HCT116 (cell line): ENCODE data around the gene PI4KA. TPM values are rescaled to one million over a fixed set of nuclear protein-coding genes. Genes with fewer than 3 reads are reported as not detected.

Experiments
- ATAC-seq: fragments of 200-7000 bp; cut with Tn5 transposase; 2 replicates; pipeline ENCODE4 v1.9.1; 2020; ENCODE audit warnings: mild to moderate bottlenecking, moderate library complexity
- BruUV-seq: library from RNA; stranded (reverse); fragments of 400-500 nt; replicated peaks from 2 replicates; lab custom pipeline; 2021; lab: Mats Ljungman, UMichigan
- CTCF ChIA-PET: fragments of 300-600 bp; sonication (Branson Sonifier 250); formaldehyde crosslinking; loops from one replicate; lab custom pipeline; 2021; ENCODE audit warnings: antibody characterized with exemption; lab: Charles Lee
- POLR2A ChIA-PET: fragments of 300-600, 350-600 bp; sonication (Branson Sonifier 250); formaldehyde crosslinking; loops from one replicate; lab custom pipeline; 2021; ENCODE audit warnings: antibody characterized with exemption; lab: Charles Lee
- RAD21 ChIA-PET, 2 experiments: fragments of 300-600 bp; sonication (Branson Sonifier 250); formaldehyde crosslinking; loops; one replicate each; lab custom pipeline; 2023; ENCODE audit warnings: low total read pairs in 2 of 2; ENCODE audit not compliant: uncharacterized antibody in 2 of 2, unreplicated experiment in 2 of 2, low non-redundant PET in 1 of 2; lab: Charles Lee
- DNase-seq: peaks from one replicate; pipeline ENCODE4 v3.0.0-alpha.2; 2010; ENCODE audit warnings: low read depth, low spot score
- H2AFZ ChIP-seq: fragments of 200-600 bp; shearing (Covaris generic), sonication (generic); 2 replicates; pipeline ENCODE4 v1.6.1; 2017; ENCODE audit warnings: low read depth, mixed run types, mixed read lengths, antibody characterized with exemption, low read length; ENCODE audit not compliant: poor library complexity, severe bottlenecking
- H3K27ac ChIP-seq: 2 replicates; pipeline ENCODE4 v1.5.1; 2012; ENCODE audit warnings: low read depth, low read length
- H3K27me3 ChIP-seq: fragments of 200-600 bp; sonication (generic); 2 replicates; pipeline ENCODE4 v1.6.1; 2016; ENCODE audit warnings: mixed run types, low read length, mixed read lengths; ENCODE audit not compliant: insufficient read depth
- H3K36me3 ChIP-seq, 2 experiments: fragments of 200-500 bp in 1 of 2; fragments of 200-600 bp in 1 of 2; sonication (Bioruptor generic) in 1 of 2; sonication (generic) in 1 of 2; 2 replicates each; pipeline versions ENCODE4 v1.5.1 to v1.6.1; 2014 to 2016; ENCODE audit warnings: low read length in 2 of 2, inconsistent platforms in 1 of 2, mixed read lengths in 1 of 2, mixed run types in 1 of 2; ENCODE audit not compliant: insufficient read depth in 2 of 2, control insufficient read depth in 1 of 2
- H3K4me1 ChIP-seq, 2 experiments: fragments of 200-600 bp in 1 of 2; sonication (generic) in 1 of 2; 2 replicates each; pipeline versions ENCODE4 v1.5.1 to v1.6.1; 2012 to 2017; ENCODE audit warnings: low read length in 2 of 2, inconsistent platforms in 1 of 2, mild to moderate bottlenecking in 1 of 2, mixed read lengths in 1 of 2, mixed run types in 1 of 2, moderate library complexity in 1 of 2; ENCODE audit not compliant: insufficient read depth in 2 of 2, control insufficient read depth in 1 of 2
- H3K4me2 ChIP-seq: fragments of 200-600 bp; sonication (generic); 2 replicates; pipeline ENCODE4 v1.6.1; 2017; ENCODE audit warnings: mixed run types, low read length, mixed read lengths
- H3K4me3 ChIP-seq, 2 experiments: fragments of 200-600 bp in 1 of 2; sonication (generic) in 1 of 2; replicated peaks in 1 of 2; 2 replicates each; pipeline ENCODE4 v1.5.1; 2011 to 2016; ENCODE audit warnings: low read length in 2 of 2, control low read depth in 1 of 2, low read depth in 1 of 2, mild to moderate bottlenecking in 1 of 2, mixed read lengths in 1 of 2, mixed run types in 1 of 2
- H3K79me2 ChIP-seq: fragments of 200-600 bp; sonication (generic); 2 replicates; pipeline ENCODE4 v1.6.1; 2017; ENCODE audit warnings: mild to moderate bottlenecking, mixed run types, low read length, moderate library complexity, mixed read lengths; ENCODE audit not compliant: insufficient read depth
- H3K9ac ChIP-seq: fragments of 200-600 bp; sonication (generic); 2 replicates; pipeline ENCODE4 v1.6.1; 2016; ENCODE audit warnings: low read length, mixed read lengths
- H3K9me2 ChIP-seq: fragments of 200-600 bp; sonication (generic), shearing (Covaris generic); 2 replicates; pipeline ENCODE4 v1.6.1; 2017; ENCODE audit warnings: mixed run types, mild to moderate bottlenecking, moderate library complexity; ENCODE audit not compliant: insufficient read depth
- H3K9me3 ChIP-seq, 2 experiments: fragments of 200-500 bp in 1 of 2; fragments of 200-600 bp in 1 of 2; sonication (Bioruptor generic) in 1 of 2; sonication (generic) in 1 of 2; 2 replicates each; pipeline ENCODE4 v1.6.1; 2014 to 2017; ENCODE audit warnings: low read length in 2 of 2, mixed read lengths in 2 of 2, inconsistent platforms in 1 of 2, low read depth in 1 of 2, mild to moderate bottlenecking in 1 of 2, mixed run types in 1 of 2, moderate library complexity in 1 of 2; ENCODE audit not compliant: control insufficient read depth in 1 of 2, insufficient read depth in 1 of 2
- H4K20me1 ChIP-seq: fragments of 200-600 bp; sonication (generic), shearing (Covaris generic); 2 replicates; pipeline ENCODE4 v1.6.1; 2017; ENCODE audit warnings: mixed run types, mild to moderate bottlenecking, moderate library complexity; ENCODE audit not compliant: insufficient read depth
- CEBPB ChIP-seq: IDR thresholded peaks from 2 replicates; pipeline ENCODE4 v1.6.1; 2012; ENCODE audit warnings: low read depth
- CTCF ChIP-seq, 3 experiments: fragments of 200-600 bp in 1 of 3; sonication (generic) in 1 of 3; IDR thresholded peaks in 2 of 3; conservative IDR thresholded peaks in 1 of 3; 2 replicates each; pipeline ENCODE4 v1.5.1; 2012 to 2017; ENCODE audit warnings: low read depth in 2 of 3, low read length in 2 of 3, antibody characterized with exemption in 1 of 3, borderline replicate concordance in 1 of 3, control low read depth in 1 of 3, mild to moderate bottlenecking in 1 of 3, mixed read lengths in 1 of 3, mixed run types in 1 of 3, moderate library complexity in 1 of 3; ENCODE audit not compliant: insufficient read depth in 1 of 3
- EGR1 ChIP-seq: IDR thresholded peaks from 2 replicates; pipeline ENCODE4 v1.6.1; 2012; ENCODE audit warnings: low read depth
- MAX ChIP-seq: IDR thresholded peaks from 2 replicates; pipeline ENCODE4 v1.6.1; 2012
- POLR2AphosphoS5 ChIP-seq: IDR thresholded peaks from 2 replicates; pipeline ENCODE4 v1.6.1; 2011; ENCODE audit warnings: mild to moderate bottlenecking, low read depth, low read length, moderate library complexity
- RAD21 ChIP-seq: IDR thresholded peaks from 2 replicates; pipeline ENCODE4 v1.6.1; 2012; ENCODE audit warnings: low read depth, mild to moderate bottlenecking
- SIN3A ChIP-seq: IDR thresholded peaks from 2 replicates; pipeline ENCODE4 v1.6.1; 2012; ENCODE audit warnings: low read depth
- YY1 ChIP-seq: IDR thresholded peaks from 2 replicates; pipeline ENCODE4 v1.6.1; 2011; ENCODE audit warnings: low read length, low read depth, moderate library complexity, mild to moderate bottlenecking; ENCODE audit not compliant: insufficient replicate concordance; ENCODE audit errors: extremely low read depth
- ZBTB33 ChIP-seq: IDR thresholded peaks from 2 replicates; pipeline ENCODE4 v1.6.1; 2011; ENCODE audit warnings: mild to moderate bottlenecking, low read length, moderate library complexity; ENCODE audit not compliant: insufficient replicate concordance; ENCODE audit errors: extremely low read depth
- ZFX ChIP-seq: fragments of 450-650 bp; IDR thresholded peaks from 2 replicates; pipeline ENCODE4 v1.6.1; 2017
- ZNF274 ChIP-seq: fragments of 200-500 bp; sonication (Bioruptor generic); IDR thresholded peaks from 2 replicates; pipeline ENCODE4 v1.6.1; 2014; ENCODE audit warnings: mild to moderate bottlenecking, low read depth, low read length, inconsistent platforms
- intact Hi-C: fragments of 100-400 bp; cut with micrococcal nuclease; formaldehyde crosslinking; loops from 2 replicates; pipeline ENCODE4 v1.10.0; 2022
- total RNA-seq: library from RNA; stranded (reverse); gene quantifications from one replicate; pipeline ENCODE4 v1.2.1, GENCODE V29; 2021; ENCODE audit not compliant: unreplicated experiment

Gene PI4KA
- total RNA-seq, 1 experiment from 2014 or later = 59.6 TPM

GRCh38 chr22:20740222-20740951 is 118.2 kb downstream of the PI4KA start:
- DNase-seq (no peak), ATAC-seq (no peak)
- Histone ChIP-seq H3K27ac (no peak overlapping the region), H3K4me1 (no peaks in the 10 kb centered on the region), H3K9me2 (no peaks in the 10 kb centered on the region), H2AFZ (no peak overlapping the region), H4K20me1 (no peaks in the 10 kb centered on the region), H3K9ac (no peak overlapping the region), H3K27me3 (no peaks in the 10 kb centered on the region), H3K4me3 (no peak overlapping the region), H3K9me3 (peaks cover 0 to 7% of the 10 kb centered on the region in 2 experiments; a peak in 2 of 4 replicates), H3K4me2 (no peak overlapping the region), H3K36me3 (peaks cover 2 to 6% of the 10 kb centered on the region in 2 experiments; a peak in 2 of 4 replicates), H3K79me2 (no peaks in the 10 kb centered on the region)
- intact Hi-C loops = loop anchor here (2.0 kb wide), 1 partner anchor 134 kb away; no protein-coding TSS in a partner anchor
- CTCF ChIA-PET = no interaction called here
- POLR2A ChIA-PET = no interaction called here
- BruUV-seq = no TSS peak
- RAD21 ChIA-PET = no interaction called here
- no peak for TF ChIP-seq SIN3A
- TF ChIP-seq CEBPB = no peak
- TF ChIP-seq ZFX = no peak
- no peak for TF ChIP-seq ZBTB33
- no peak for TF ChIP-seq ZNF274
- TF ChIP-seq EGR1 = no peak
- TF ChIP-seq POLR2AphosphoS5 = no peak
- no peak for TF ChIP-seq YY1
- TF ChIP-seq CTCF (IDR thresholded peaks at IDR 0.05 in 2 of 3, conservative IDR thresholded peaks at IDR 0.05 in 1 of 3; ENCODE audit: borderline replicate concordance in 1 of 3, insufficient read depth in 1 of 3, low read depth in 2 of 3, low read length in 2 of 3) = no peak
- TF ChIP-seq MAX = no peak
- no peak for TF ChIP-seq RAD21
